ENCODE results near the gene CSF2.
"Not testable (repeated sequence)": the region's sequence is repeated elsewhere in the genome, so short reads cannot be mapped to it uniquely, and the experiment has no call there.

Gene CSF2

GRCh38 chr5:132103969-132104391 lies 30.4 kb downstream of the CSF2 start:
- in situ Hi-C loops (cut with MboI; ENCODE audit: low pct_unique_long_range_greater_than_20kb, low sequenced_read_pairs, unreplicated experiment): no loop called here
- no peak for DNase-seq (ENCODE audit: low spot score)
- TF ChIP-seq CTCF (IDR thresholded peaks at IDR 0.05; ENCODE audit: extremely low read depth, insufficient read depth, missing control alignments): no peak

- in situ Hi-C loops (cut with MboI; ENCODE audit: low pct_unique_long_range_greater_than_20kb, low sequenced_read_pairs, unreplicated experiment): no loop called here
- no peak for TF ChIP-seq CTCF (IDR thresholded peaks at IDR 0.05; ENCODE audit: extremely low read depth, insufficient read depth, missing control alignments)
- no peak for DNase-seq (ENCODE audit: low spot score)
These were observed 31.0 kb downstream of the CSF2 start for GRCh38 chr5:132104556-132104955.

- in situ Hi-C loops (cut with MboI; ENCODE audit: low pct_unique_long_range_greater_than_20kb, low sequenced_read_pairs, unreplicated experiment): no loop called here
- no peak for TF ChIP-seq CTCF (IDR thresholded peaks at IDR 0.05; ENCODE audit: extremely low read depth, insufficient read depth, missing control alignments)
- DNase-seq (ENCODE audit: low spot score): no peak
These were observed 32.1 kb downstream of the CSF2 start for GRCh38 chr5:132105688-132106087.

- in situ Hi-C loops (cut with MboI; ENCODE audit: low pct_unique_long_range_greater_than_20kb, low sequenced_read_pairs, unreplicated experiment); DNase-seq (ENCODE audit: low spot score): not testable (repeated sequence)
These were observed 34.9 kb downstream of the CSF2 start for GRCh38 chr5:132108495-132108894.

- DNase-seq (ENCODE audit: low spot score); in situ Hi-C loops (cut with MboI; ENCODE audit: low pct_unique_long_range_greater_than_20kb, low sequenced_read_pairs, unreplicated experiment): not testable (repeated sequence)
These were observed 35.4 kb downstream of the CSF2 start for GRCh38 chr5:132108957-132109356.

GRCh38 chr5:132109494-132110053 lies 36.0 kb downstream of the CSF2 start:
- TF ChIP-seq CTCF (IDR thresholded peaks at IDR 0.05; ENCODE audit: extremely low read depth, insufficient read depth, missing control alignments): no peak
- DNase-seq (ENCODE audit: low spot score): no peak
- in situ Hi-C loops (cut with MboI; ENCODE audit: low pct_unique_long_range_greater_than_20kb, low sequenced_read_pairs, unreplicated experiment): no loop called here

- no peak for DNase-seq (ENCODE audit: low spot score)
- TF ChIP-seq CTCF (IDR thresholded peaks at IDR 0.05; ENCODE audit: extremely low read depth, insufficient read depth, missing control alignments): no peak
- in situ Hi-C loops (cut with MboI; ENCODE audit: low pct_unique_long_range_greater_than_20kb, low sequenced_read_pairs, unreplicated experiment): no loop called here
These were observed 36.6 kb downstream of the CSF2 start for GRCh38 chr5:132110195-132110594.

- no peak for TF ChIP-seq CTCF (IDR thresholded peaks at IDR 0.05; ENCODE audit: extremely low read depth, insufficient read depth, missing control alignments)
- DNase-seq (ENCODE audit: low spot score): no peak
- in situ Hi-C loops (cut with MboI; ENCODE audit: low pct_unique_long_range_greater_than_20kb, low sequenced_read_pairs, unreplicated experiment): no loop called here
These were observed 37.3 kb downstream of the CSF2 start for GRCh38 chr5:132110930-132111329.
